ENCODE data around the gene ADAMTS9. TPM values are rescaled to one million over a fixed set of nuclear protein-coding genes. Genes with fewer than 3 reads are reported as not detected.

Gene ADAMTS9
- total and polyA plus RNA-seq, 4 donors, result 1.2 to 13.8 (median 7.4) TPM

DNA sequence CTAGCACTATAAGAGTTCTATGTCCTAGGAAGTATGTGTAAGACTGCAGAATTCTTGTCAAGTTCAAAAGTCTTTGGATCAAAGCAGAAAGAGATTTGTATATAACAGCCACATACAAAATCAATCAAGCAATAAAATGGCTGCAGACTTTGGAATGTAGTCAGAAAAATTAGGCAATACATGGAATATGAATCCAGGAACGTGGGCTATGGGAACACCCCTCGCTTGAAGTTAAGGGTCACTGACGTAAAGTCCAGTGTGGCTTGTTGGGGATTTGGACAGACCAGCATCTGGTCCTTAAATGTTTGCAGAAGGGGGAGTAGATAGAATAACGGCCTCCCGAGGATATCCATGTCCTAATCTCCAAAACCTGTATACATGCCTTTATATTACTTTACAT lies 178.6 kb downstream of the ADAMTS9 start:
- 73% methylated on average over 5 of the region's 5 CpGs for WGBS
- no peak overlapping the region for H3K4me3 ChIP-seq (ENCODE audit: low read depth in 1 of 3, low read length in 3 of 3)

More for the DNA sequence above, 178.6 kb downstream of the ADAMTS9 start:
- H3K27ac ChIP-seq (ENCODE audit: low read depth in 1 of 2, low read length in 2 of 2), result no peak overlapping the region
- no peaks in the 10 kb centered on the region for H3K4me1 ChIP-seq (ENCODE audit: control insufficient read depth in 4 of 4, insufficient read depth in 4 of 4, low read length in 3 of 4)
- TF ChIP-seq FOXA1 (IDR thresholded peaks at IDR 0.05) (no peak), TAF1 (conservative IDR thresholded peaks at IDR 0.05) (no peak), HNF4G (IDR thresholded peaks at IDR 0.05) (no peak), NR2F2 (IDR thresholded peaks at IDR 0.05) (no peak), RXRA (IDR thresholded peaks at IDR 0.05) (no peak), GABPA (IDR thresholded peaks at IDR 0.05 in 1 of 2, conservative IDR thresholded peaks at IDR 0.05 in 1 of 2) (no peak), HNF4A (conservative IDR thresholded peaks at IDR 0.05) (no peak), FOXA2 (IDR thresholded peaks at IDR 0.05) (no peak), YY1 (IDR thresholded peaks at IDR 0.05) (no peak), SP1 (IDR thresholded peaks at IDR 0.05) (no peak), RAD21 (IDR thresholded peaks at IDR 0.05) (no peak), EGR1 (IDR thresholded peaks at IDR 0.05; ENCODE audit: low read depth in 2 of 2) (no peak), JUND (IDR thresholded peaks at IDR 0.05) (no peak), MAX (IDR thresholded peaks at IDR 0.05) (no peak), ZBTB33 (IDR thresholded peaks at IDR 0.05) (no peak)
- TF ChIP-seq, protein P1, sequence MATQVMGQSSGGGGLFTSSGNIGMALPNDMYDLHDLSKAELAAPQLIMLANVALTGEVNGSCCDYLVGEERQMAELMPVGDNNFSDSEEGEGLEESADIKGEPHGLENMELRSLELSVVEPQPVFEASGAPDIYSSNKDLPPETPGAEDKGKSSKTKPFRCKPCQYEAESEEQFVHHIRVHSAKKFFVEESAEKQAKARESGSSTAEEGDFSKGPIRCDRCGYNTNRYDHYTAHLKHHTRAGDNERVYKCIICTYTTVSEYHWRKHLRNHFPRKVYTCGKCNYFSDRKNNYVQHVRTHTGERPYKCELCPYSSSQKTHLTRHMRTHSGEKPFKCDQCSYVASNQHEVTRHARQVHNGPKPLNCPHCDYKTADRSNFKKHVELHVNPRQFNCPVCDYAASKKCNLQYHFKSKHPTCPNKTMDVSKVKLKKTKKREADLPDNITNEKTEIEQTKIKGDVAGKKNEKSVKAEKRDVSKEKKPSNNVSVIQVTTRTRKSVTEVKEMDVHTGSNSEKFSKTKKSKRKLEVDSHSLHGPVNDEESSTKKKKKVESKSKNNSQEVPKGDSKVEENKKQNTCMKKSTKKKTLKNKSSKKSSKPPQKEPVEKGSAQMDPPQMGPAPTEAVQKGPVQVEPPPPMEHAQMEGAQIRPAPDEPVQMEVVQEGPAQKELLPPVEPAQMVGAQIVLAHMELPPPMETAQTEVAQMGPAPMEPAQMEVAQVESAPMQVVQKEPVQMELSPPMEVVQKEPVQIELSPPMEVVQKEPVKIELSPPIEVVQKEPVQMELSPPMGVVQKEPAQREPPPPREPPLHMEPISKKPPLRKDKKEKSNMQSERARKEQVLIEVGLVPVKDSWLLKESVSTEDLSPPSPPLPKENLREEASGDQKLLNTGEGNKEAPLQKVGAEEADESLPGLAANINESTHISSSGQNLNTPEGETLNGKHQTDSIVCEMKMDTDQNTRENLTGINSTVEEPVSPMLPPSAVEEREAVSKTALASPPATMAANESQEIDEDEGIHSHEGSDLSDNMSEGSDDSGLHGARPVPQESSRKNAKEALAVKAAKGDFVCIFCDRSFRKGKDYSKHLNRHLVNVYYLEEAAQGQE (IDR thresholded peaks at IDR 0.05), result no peak
- TF ChIP-seq, protein P2, sequence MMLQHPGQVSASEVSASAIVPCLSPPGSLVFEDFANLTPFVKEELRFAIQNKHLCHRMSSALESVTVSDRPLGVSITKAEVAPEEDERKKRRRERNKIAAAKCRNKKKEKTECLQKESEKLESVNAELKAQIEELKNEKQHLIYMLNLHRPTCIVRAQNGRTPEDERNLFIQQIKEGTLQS (IDR thresholded peaks at IDR 0.05), result no peak
- TF ChIP-seq, protein P3, sequence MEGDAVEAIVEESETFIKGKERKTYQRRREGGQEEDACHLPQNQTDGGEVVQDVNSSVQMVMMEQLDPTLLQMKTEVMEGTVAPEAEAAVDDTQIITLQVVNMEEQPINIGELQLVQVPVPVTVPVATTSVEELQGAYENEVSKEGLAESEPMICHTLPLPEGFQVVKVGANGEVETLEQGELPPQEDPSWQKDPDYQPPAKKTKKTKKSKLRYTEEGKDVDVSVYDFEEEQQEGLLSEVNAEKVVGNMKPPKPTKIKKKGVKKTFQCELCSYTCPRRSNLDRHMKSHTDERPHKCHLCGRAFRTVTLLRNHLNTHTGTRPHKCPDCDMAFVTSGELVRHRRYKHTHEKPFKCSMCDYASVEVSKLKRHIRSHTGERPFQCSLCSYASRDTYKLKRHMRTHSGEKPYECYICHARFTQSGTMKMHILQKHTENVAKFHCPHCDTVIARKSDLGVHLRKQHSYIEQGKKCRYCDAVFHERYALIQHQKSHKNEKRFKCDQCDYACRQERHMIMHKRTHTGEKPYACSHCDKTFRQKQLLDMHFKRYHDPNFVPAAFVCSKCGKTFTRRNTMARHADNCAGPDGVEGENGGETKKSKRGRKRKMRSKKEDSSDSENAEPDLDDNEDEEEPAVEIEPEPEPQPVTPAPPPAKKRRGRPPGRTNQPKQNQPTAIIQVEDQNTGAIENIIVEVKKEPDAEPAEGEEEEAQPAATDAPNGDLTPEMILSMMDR (IDR thresholded peaks at IDR 0.05; ENCODE audit: low read depth, low read length, missing input control), result no peak
- DNase-seq (ENCODE audit: low spot score), result no peak
- no peaks in the 10 kb centered on the region for H3K27me3 ChIP-seq (ENCODE audit: control insufficient read depth in 4 of 4, insufficient read depth in 4 of 4, low read length in 3 of 4)
- no peaks in the 10 kb centered on the region for H3K36me3 ChIP-seq (ENCODE audit: control insufficient read depth in 4 of 4, insufficient read depth in 3 of 4, low read depth in 1 of 4, low read length in 3 of 4)
- H3K9me3 ChIP-seq (ENCODE audit: control insufficient read depth in 4 of 4, low read length in 3 of 4), result no peaks in the 10 kb centered on the region
- H3K9ac ChIP-seq (ENCODE audit: low read depth in 1 of 2, low read length in 2 of 2), result no peak overlapping the region

Data from liver (tissue), 9 donors.